Measurements from ENCODE around the gene GLRA3.

GLRA3 gene

GRCh38 chr4:174870311-174870710 is 41.3 kb upstream of the GLRA3 start:
- no peak for TF ChIP-seq FOXM1 (IDR thresholded peaks at IDR 0.05; ENCODE audit: borderline replicate concordance, low read depth)
- no peak for TF ChIP-seq YY1 (IDR thresholded peaks at IDR 0.05; ENCODE audit: low read depth)
- TF ChIP-seq MAX (IDR thresholded peaks at IDR 0.05), result no peak
- TF ChIP-seq TEAD4 (IDR thresholded peaks at IDR 0.05), result no peak
- TF ChIP-seq NFIC (IDR thresholded peaks at IDR 0.05), result no peak
- TF ChIP-seq TAF1 (IDR thresholded peaks at IDR 0.05; ENCODE audit: low read depth), result no peak
- no peak for TF ChIP-seq CEBPB (IDR thresholded peaks at IDR 0.05)
- no peak for TF ChIP-seq RAD21 (IDR thresholded peaks at IDR 0.05; ENCODE audit: low read depth)
- no peak for TF ChIP-seq CREB1 (IDR thresholded peaks at IDR 0.05; ENCODE audit: low read depth)
- no peak for TF ChIP-seq TCF12 (IDR thresholded peaks at IDR 0.05; ENCODE audit: low read depth)
- no peak for TF ChIP-seq EP300 (IDR thresholded peaks at IDR 0.05; ENCODE audit: borderline replicate concordance)
- TF ChIP-seq ZBTB7A (IDR thresholded peaks at IDR 0.05; ENCODE audit: low read depth), result no peak
- no peak for TF ChIP-seq EGR1 (IDR thresholded peaks at IDR 0.05)
- TF ChIP-seq REST (IDR thresholded peaks at IDR 0.05; ENCODE audit: low read depth), result no peak
- TF ChIP-seq, protein P1, sequence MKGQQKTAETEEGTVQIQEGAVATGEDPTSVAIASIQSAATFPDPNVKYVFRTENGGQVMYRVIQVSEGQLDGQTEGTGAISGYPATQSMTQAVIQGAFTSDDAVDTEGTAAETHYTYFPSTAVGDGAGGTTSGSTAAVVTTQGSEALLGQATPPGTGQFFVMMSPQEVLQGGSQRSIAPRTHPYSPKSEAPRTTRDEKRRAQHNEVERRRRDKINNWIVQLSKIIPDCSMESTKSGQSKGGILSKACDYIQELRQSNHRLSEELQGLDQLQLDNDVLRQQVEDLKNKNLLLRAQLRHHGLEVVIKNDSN (IDR thresholded peaks at IDR 0.05), result no peak

DNA sequence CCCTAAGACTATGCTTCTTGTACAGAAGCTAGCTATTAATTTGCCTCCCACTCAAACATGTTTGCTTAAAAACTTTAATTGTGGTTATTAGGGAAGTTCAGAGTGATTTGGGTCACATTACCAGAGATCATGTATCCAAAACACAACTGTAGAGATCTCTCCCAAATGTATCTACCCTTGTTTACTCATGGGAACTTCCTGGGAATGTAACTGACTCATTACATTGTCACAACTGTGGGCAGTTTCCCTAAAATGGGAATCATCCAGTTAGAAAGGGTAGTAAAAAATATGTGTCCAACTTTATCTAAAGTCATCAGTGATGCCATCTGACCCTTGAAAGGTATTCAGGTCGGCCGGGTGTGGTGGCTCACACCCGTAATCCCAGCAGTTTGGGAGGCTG is 40.3 kb upstream of the GLRA3 start:
- TF ChIP-seq EGR1 (IDR thresholded peaks at IDR 0.05) (no peak), CEBPB (IDR thresholded peaks at IDR 0.05) (no peak), TAF1 (IDR thresholded peaks at IDR 0.05; ENCODE audit: low read depth) (no peak), RAD21 (IDR thresholded peaks at IDR 0.05; ENCODE audit: low read depth) (no peak), TCF12 (IDR thresholded peaks at IDR 0.05; ENCODE audit: low read depth) (no peak), ZBTB7A (IDR thresholded peaks at IDR 0.05; ENCODE audit: low read depth) (no peak), TEAD4 (IDR thresholded peaks at IDR 0.05) (no peak), REST (IDR thresholded peaks at IDR 0.05; ENCODE audit: low read depth) (no peak), CREB1 (IDR thresholded peaks at IDR 0.05; ENCODE audit: low read depth) (no peak), MAX (IDR thresholded peaks at IDR 0.05) (no peak)
- TF ChIP-seq, protein P1 (IDR thresholded peaks at IDR 0.05), result no peak

DNA sequence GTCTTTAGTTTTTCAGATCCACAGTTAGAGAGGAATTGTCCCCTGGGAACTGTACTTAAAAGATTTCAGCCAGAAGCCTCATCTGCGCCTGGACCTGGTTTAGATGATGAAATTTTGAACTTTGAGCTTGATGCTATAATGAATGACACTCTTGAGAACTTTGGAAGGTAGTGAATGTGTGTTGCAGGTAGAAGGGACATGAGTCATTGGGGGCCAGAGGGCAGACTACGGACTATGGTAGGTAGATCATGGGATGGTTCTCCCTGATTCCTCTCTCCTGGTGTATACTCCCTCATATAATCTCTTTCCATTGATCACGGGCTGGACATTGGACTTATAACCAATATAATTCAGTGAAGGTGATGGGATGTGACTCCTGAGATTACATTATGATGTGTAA is 38.9 kb upstream of the GLRA3 start:
- TF ChIP-seq TCF12 (IDR thresholded peaks at IDR 0.05; ENCODE audit: low read depth) (no peak), TEAD4 (IDR thresholded peaks at IDR 0.05) (no peak), CREB1 (IDR thresholded peaks at IDR 0.05; ENCODE audit: low read depth) (no peak), RAD21 (IDR thresholded peaks at IDR 0.05; ENCODE audit: low read depth) (no peak)

DNA sequence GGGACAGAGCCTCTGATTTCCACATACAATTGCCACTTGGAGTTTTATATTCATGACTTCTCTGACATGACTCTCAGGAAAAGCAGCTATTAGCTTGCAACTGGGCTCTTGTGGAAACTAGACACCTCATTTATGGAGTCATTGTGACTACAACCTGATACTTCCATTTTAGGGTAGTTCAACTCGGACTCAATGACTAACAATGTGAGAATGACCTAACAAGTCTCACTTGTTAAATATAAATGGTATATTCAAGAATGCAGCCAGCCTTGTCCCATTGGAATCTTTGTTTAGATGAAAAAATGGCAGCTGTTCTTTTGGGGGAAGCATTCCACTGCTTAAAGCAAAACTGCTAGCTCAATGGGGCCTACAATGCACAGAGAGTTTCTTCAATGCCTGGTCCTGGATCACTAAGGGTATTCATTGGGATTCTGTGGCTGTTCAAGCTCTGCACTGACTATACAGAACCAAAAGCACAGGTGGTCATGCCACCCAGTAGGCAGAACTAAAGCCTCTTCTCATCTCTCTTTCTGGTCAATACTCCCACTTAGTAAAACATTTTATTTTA is 36.5 kb upstream of the GLRA3 start:
- TF ChIP-seq ZBTB7A (IDR thresholded peaks at IDR 0.05; ENCODE audit: low read depth), result no peak
- no peak for TF ChIP-seq CREB1 (IDR thresholded peaks at IDR 0.05; ENCODE audit: low read depth)
- TF ChIP-seq FOXM1 (IDR thresholded peaks at IDR 0.05; ENCODE audit: borderline replicate concordance, low read depth), result no peak
- TF ChIP-seq REST (IDR thresholded peaks at IDR 0.05; ENCODE audit: low read depth), result no peak
- TF ChIP-seq EGR1 (IDR thresholded peaks at IDR 0.05), result no peak
- TF ChIP-seq CEBPB (IDR thresholded peaks at IDR 0.05), result no peak
- no peak for TF ChIP-seq RAD21 (IDR thresholded peaks at IDR 0.05; ENCODE audit: low read depth)
- no peak for TF ChIP-seq EP300 (IDR thresholded peaks at IDR 0.05; ENCODE audit: borderline replicate concordance)
- no peak for TF ChIP-seq TEAD4 (IDR thresholded peaks at IDR 0.05)
- no peak for TF ChIP-seq YY1 (IDR thresholded peaks at IDR 0.05; ENCODE audit: low read depth)
- no peak for TF ChIP-seq NFIC (IDR thresholded peaks at IDR 0.05)
- TF ChIP-seq, protein P1 (IDR thresholded peaks at IDR 0.05), result no peak
- TF ChIP-seq TAF1 (IDR thresholded peaks at IDR 0.05; ENCODE audit: low read depth), result no peak
- TF ChIP-seq MAX (IDR thresholded peaks at IDR 0.05), result no peak

All from Ishikawa (cell line).